ENCODE data around the gene TMEM178A.

TMEM178A gene

DNA sequence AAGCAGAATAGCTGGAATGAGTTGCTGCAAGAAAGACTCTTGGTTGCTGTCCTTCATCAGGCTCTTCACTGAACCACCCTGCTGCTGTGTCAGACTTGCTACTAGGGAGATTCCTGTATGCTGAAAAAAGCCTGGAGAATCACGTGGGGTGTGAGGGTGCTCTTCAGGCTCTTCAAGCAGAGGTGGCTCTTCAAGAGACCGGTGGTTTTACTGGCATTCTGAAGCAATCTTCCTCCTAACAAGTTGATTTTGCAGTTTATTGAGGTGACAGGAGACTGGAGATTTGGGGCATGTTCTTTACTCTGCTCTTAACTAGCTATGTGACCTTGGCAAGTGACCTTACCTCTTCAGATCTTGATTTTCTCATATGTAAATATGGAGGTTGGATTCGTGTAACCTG is 14.1 kb downstream of the TMEM178A start:
- no peak for DNase-seq (ENCODE audit: low spot score)

DNA sequence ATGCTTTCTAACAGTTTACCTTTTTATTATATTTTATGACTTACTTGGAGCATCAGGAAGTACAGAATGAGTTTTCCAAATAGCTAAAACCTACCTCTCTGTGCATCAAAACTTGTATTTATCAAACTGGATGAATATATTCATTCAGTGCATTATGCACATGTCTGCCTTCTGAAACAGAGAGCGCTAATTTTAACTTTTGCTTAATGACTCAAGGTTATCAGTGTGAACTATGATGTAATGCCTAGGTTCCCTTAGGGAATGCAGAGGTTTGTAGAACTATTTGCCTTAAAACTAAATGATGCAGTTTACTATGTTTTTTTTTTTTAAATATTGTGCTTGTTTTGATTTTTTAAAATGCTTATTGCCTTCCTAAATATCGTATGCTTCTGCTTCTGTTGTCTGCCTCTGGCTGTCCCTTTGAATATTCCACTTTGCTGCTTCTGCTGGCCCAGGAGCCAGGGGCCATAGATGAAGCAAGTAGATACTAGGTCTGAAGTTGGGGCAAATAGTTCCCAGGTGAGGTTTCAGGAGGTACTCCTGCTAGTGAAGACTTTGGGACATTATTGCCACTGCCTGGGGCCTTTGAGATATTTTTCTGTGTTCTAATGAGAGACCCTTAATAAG is 16.5 kb downstream of the TMEM178A start:
- DNase-seq (ENCODE audit: low spot score) = no peak

DNA sequence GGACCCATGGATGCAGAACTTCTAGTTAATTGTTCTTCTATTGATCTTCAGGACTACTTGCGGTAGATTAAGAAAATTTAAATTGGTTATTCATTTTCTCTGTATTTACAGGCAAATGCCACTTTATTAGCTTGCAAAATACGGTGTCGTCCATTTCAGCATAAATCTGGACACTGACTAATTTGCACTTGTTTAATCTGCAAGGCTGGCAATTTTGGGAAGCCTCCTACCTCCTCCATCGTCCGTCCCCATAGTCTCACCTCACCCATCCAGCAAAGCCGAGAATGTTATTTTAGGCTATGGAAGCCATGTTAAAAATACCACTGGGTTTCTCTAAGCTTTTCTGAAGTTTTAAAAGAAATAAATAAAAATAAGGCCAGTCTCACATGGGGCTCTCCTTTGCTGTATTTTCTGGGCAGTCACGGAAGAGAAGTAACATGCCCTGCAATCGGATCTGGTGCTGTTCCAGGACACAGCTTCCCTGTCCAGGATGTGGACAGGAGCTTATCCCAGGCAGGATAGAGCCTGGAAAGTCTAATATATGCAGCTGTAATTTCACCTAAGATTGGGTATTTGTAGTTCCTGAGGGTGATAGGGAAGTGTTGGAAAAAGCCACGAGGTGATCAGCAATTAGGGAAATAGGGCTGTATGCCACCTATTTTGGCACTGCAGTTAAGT is 17.4 kb downstream of the TMEM178A start:
- no peak for DNase-seq (ENCODE audit: low spot score)

DNA sequence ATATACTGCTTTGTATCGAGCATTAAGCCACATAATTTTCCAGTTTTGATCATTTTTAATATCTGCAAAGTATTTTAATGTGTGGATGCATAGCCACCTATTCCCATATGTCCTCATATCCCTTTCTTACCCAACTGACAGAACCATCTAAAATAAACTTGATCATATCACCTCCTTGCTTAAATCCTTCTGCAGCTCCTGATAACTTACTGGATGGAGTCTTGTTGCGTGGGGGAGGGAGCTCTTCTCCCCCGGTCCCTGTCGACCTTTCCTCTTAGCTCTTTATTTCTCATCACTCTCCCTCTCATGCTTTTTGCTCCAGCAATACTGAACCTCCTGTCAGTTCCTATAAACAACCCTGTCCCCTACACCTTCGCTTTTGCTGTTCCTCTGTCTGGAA is 18.7 kb downstream of the TMEM178A start:
- no peak for DNase-seq (ENCODE audit: low spot score)

DNA sequence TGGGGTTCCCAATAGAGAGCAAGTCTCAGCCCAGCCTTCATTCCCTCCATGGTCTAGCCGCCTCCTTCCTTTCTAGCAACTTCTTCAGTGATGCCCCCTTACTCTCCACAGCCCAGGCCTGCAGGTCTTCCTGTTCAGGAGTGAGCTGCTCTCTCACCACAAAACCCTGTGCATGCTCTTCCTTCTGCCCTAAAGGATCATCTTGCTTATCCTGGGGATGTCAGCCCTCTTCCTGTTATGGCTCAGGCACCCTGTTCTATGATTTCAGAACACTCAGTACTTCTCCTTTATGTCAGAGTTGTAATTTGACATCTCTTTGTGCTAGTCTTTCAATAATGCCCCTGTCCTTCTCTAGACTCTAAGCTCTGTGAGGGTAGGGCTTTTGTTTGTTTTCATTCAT is 19.4 kb downstream of the TMEM178A start:
- DNase-seq (ENCODE audit: low spot score) = no peak

DNA sequence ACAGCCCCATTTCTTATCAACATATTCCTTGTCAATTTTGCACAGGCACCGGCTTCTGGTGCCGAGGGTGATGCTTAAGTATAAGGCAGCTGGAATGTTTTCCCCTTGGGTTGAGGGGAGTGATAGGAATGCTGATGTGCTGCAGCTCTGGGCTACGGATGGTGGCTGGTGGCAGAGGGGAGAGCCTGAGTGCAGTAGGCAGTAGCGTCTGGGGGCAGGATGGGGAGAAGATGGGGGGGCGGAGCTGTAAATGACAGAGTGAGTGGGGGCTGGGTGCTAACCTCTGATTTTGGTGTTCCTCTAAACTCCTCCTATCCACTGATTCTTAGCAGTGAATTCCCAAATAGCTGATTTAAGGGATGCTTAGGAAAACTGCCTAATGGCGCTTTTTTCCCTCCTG is 20.7 kb downstream of the TMEM178A start:
- DNase-seq (ENCODE audit: low spot score) = no peak

DNA sequence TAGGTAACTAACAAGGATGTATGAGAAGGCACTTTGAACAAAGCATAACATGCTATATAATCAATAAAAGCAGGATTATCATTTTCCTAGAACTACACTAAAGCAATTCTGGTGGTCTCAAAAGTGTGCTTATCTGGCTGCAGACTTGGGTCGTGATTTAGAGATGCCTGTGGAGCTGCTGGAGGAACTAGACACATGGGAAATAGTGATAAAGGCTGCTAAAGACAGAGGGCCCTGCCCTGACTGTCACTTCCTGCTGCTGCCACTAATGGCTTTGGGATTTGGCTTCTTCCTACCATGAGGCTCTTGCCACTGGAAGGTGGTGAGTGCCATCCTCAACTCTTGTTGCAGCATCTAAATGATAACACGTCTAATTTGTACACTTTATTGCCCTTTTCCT is 22.5 kb downstream of the TMEM178A start:
- DNase-seq (ENCODE audit: low spot score) = no peak

DNA sequence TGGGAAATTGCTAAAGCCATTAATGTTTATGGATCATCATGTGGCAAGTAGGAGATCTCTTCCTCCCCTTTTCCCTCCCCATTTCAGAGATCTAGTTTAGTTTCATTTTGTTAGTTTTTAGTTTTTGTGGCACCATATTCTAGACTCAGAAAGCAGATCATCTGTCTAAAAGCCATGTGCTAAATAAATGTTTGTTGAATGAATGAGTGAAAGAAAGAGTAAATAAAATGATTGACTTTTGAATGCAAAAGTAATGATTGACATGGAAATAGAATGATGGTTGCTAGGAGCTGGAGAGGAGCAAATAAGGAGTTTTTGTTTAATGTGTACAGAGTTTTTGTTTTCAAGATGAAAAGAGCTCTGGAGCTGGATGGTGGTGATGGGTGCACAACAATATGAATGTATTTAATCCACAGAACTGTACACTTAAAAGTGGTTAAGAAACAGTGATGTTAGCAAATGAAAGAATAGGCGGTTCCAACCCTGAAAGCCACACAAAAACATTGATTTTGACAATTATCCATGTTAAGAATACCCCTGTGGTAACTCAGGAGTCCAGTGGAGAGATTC is 23.6 kb downstream of the TMEM178A start:
- no peak for DNase-seq (ENCODE audit: low spot score)

DNA sequence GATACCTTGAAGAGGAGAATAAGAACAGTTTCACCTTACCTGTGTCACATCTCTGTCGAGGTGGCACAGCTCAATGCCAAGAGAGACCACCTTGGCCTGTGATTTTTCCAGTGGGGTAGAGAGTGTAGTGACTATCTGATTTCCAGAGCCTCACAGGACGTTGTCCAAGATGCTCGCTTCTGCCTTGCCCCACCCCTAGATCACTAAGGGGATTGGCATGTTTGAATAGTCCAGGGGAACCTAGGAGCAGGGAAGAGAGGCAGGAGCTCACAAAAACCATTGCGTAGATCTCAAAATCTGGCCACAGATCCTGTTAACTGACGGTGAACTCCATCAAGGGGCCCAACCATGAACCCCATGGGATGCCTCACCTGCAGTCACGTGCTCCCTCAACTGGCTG is 24.2 kb downstream of the TMEM178A start:
- no peak for DNase-seq (ENCODE audit: low spot score)

DNA sequence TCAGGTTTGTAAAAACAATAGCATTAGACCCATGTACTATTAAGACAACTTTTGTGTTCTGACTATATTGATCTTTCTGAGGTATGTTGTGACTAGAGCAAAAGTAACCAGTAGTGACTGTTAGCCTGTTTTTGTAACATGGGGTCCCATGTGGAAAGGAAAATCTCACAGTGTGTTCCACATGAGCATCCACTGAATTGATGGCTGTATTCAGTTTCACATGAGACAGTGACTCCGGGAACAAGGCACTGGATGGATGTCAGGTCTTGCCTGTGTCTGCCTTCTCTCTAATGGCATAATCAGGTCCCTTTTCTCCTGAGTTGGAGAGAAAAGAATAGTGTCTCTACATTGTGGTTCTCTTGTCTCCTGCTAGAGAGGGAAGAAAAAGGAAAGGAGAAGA is 27.5 kb downstream of the TMEM178A start:
- DNase-seq (ENCODE audit: low spot score) = no peak

DNA sequence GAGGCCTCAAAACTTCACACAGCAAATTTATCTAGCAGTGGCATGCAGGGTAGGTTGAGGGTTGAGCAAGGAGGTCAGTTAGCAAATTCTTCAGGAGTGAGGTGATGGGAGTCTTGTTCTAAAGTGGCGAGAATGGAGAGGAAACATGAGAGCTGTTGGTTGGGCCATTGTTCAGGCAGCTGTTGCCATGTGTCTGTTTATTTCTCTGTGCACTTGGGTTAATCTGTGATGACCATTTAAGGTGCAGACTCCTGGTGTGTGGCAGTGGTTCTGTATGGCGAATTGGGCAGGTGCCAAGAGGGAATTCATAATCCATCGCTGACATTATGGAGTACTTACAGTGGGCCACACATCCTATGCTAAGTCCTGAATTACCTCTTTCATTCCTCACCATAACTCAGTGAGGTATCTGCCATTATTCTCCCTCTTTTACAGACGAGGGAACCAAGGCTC is 30.4 kb downstream of the TMEM178A start:
- peak; percentile 38 for DNase-seq (ENCODE audit: low spot score)

DNA sequence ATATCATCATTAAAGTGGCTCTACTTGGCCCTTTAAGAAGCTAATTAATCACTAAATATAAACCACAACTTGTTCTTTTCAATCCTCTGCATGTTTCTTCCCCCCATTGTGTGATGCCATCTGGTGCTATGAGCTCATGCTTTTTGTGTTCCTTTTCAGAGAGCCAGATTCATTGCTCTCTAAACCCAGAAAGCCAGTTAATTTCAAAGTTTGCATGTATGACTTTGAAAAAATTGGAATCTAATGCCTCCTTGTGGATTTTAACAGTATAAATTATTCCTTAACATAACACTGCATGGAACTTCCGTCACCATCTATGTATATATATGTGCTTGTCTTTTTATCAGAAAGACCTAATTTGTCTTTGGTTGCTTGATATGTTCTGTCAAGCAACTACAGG is 31.1 kb downstream of the TMEM178A start:
- DNase-seq (ENCODE audit: low spot score) = peak; percentile 51

DNA sequence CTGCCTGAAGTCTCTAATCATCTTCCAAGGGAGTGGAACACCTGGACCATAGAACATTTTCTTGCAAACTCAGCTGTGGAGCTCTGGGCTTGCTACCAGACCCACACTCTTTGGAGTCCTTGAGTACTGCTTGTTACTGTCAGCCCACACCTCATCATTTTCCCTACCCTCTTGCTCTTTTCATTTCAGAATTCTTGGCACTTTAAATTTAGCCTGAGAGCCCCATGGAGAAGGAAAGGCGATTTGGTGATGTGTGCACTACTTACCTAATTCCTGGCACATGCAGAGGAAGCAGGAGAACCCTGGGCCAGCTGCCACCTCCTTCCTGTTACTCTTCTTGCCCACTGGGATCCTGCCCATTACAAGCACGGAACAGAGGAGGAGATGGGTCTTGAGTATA is 31.7 kb downstream of the TMEM178A start:
- no peak for DNase-seq (ENCODE audit: low spot score)

DNA sequence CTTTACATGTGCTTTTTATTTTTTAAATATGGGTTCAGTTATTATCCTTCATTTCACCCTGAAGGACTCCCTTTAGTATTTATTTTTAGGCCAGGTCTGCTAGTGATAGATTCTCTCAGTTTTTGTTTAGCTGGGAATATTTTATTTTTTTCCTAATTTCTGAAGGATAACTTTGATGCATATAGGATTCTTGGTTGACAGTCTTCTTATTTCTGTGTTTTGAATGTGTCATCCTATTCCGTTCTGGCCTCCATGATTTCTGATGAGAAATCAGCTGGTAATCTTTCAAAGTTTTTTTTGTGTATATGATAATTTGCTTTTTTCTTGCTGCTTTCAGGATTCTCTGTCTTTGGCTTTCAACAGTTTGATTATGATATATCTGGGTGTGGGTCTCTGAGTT is 35.4 kb downstream of the TMEM178A start:
- DNase-seq (ENCODE audit: low spot score) = no peak

DNA sequence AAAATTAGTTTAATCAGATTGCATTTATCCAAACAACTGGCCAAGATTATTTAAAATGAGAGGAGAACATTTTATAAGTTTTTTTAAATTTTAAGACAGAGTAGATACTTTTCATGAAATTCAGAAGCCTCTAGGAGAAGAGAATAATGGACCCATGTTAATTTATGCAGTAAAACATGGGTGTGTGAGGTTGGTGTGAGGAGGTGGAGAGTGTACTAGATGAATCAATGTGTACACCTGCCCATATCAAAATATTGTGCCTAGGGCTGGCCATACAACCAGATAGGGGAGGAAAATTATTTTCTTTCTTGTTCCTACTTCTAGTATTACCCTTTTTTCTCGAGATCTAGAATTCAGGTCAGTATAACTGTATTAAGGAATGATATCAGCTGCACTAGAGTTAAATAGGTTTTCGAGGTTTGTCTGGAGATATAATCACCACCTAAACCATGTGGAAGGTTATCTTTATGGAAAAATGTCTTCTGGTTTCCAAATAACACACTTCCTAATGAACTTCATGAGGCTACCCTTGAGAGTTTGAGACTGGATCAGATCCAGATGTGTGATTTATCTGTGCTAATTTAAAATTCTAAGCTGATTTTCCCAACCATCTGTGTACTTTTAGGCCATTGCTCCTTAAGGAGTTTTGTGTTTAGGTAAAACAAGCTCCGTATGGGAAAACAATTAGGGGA is 37.6 kb downstream of the TMEM178A start:
- DNase-seq (ENCODE audit: low spot score) = no peak

DNA sequence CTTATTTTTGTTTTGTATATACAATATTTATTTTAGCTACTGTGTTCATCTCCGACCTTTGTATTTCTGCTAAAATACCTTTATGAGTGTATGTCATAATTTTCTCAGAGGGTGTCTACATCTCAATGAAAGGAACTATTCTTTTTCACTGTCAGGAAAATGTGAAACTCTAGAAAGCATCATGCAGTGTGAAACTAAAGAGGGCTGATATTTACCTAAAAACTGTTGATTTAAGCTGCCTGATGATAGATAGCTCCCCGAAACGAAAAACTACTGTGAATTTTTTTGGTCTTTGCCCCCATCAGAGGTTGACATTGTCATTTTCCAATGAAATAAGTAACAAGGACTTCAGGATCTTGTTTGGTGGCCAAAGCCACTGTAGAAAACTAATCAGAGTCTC is 38.8 kb downstream of the TMEM178A start:
- no peak for DNase-seq (ENCODE audit: low spot score)

DNA sequence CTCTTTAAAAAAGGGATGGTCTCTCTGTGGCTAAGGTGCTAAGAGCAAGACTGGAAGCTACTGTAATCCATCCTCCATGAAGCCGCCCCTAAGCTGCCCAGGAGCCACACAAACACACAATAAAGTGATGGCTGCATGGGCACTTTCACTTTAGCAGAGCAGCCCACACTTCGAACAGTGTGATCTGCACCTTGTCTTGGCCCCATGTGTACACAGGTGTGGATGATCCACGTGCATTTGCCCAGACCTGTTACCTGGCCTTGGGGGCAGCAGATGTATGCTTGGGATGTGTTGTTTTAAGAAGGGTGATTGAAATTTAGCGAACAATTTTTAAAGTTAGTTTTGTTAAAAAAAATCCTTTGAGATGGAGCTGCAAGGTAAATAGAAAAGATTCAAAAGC is 39.9 kb downstream of the TMEM178A start:
- no peak for DNase-seq (ENCODE audit: low spot score)

DNA sequence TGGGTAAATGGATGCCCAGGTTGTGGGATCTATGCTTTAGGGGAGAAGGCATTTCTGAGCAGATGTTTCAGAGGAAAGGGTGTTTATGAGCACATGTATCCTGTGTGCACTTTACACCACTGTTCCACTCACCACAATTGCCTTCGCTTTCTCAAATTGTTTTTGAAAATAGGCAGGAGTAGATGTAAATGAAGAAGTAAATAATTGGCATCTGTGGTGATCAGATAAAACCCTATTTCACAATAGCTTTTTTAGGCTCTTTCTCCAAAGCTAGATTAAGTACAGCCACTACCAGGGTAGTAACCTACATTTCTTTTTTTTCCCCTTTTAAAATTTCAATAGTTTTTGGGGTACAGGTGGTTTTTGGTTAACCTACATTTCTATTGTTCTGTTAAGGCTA is 40.6 kb downstream of the TMEM178A start:
- DNase-seq (ENCODE audit: low spot score) = no peak

DNA sequence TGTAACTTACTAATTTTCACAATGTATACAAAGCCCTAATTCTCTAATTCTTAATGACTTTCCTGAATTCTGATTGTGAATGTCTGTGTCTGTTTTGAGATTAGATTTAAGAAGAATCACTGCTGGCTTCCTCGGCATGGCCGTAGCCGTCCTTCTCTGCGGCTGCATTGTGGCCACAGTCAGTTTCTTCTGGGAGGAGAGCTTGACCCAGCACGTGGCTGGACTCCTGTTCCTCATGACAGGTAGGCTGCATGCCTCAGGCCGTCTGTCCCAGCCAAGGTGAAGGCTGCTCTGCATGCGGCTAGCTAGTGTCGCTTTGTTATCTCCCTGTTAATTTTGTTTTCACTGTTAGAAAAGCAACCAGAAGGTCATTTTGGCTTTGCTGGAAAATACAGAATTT is 41.2 kb downstream of the TMEM178A start:
- DNase-seq (ENCODE audit: low spot score) = no peak

DNA sequence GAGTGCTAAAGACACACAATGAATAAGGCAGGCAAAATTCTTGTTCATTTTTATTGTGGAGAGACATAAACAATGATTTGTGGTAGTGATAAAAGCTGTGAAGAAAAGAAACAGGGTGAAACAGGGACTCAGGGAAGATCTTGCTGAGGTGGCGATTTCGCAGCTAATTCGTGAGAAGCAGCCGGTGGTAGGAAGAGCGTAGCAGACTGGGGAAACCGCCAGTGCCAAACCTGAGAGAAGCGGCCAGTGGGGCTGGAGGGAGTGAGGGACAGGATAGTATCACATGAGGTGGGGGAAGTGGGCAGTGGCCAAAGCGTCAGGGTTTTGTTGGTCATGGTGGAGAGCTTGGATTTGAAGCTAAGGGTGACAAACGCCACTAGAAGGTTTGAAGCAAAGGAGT is 42.3 kb downstream of the TMEM178A start:
- no peak for DNase-seq (ENCODE audit: low spot score)

DNA sequence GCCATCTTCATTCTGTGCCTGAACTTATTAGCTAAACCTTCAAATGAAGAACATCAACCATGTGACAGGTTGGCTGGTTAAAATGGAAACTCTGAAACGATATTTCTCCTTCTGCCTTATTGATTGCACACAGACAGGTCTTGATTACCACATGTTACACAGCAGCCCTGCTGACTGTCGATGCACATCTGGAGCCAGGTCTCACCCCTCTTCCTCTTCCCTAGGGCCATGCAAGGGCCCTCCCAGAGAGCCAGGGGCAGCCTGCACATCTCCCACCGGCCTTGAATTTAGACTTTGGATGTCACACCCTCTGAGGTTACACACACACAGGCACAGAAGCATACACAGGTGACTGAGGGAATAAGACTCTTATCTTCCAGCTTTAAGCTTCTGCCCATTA is 45.1 kb downstream of the TMEM178A start:
- no peak for DNase-seq (ENCODE audit: low spot score)

DNA sequence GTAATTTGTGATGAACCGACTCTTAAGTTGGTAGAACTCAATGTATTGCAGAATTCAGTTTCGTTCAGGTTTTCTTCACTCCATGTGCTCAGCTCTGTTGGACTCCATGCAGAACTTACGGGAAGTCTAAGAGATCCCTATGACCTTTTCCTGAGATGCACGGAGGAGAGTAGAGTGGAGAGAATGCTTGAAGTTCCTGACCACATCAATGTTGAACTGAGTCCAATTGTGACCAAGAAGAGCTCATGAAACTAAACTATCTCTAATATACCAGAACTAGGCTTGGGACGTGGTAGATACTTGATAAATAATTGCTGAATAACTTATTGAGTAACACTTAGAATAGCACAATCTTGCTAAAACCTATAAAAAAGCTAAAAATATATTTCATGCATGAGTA is 47.2 kb downstream of the TMEM178A start:
- no peak for DNase-seq (ENCODE audit: low spot score)

DNA sequence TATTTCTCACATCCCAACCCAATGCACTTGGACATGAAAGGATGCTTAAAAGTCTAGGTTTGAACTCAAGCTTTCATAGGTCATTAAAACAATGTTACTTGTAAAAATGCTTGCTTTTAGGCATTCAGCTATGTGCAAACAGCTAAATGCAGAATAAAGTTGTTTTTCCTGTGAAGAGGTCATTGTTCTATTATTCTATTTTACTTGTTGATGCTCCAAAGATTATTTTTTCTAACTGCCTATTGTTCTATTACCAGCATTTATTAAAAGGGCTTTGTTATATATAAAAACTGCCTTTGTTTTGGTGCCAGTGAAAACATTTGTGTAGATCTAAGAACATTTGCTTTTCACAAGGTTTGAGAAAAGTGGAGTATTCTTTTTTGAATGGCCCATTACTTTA is 49.4 kb downstream of the TMEM178A start:
- no peak for DNase-seq (ENCODE audit: low spot score)
